PC-9 (cell line): ENCODE data around the gene NISCH. TPM values are rescaled to one million over a fixed set of nuclear protein-coding genes. Genes with fewer than 3 reads are reported as not detected.

ENCODE experiments used
- BruUV-seq: library from RNA; stranded (reverse); fragments of 400-500 nt; replicated peaks from 2 replicates; lab custom pipeline; 2021; lab: Mats Ljungman, UMichigan
- CTCF ChIA-PET: fragments of 300-600 bp; sonication (Branson Sonifier 250); formaldehyde crosslinking; loops from one replicate; lab custom pipeline; 2022; ENCODE audit warnings: antibody characterized with exemption; lab: Charles Lee
- POLR2A ChIA-PET: fragments of 300-600 bp; sonication (Branson Sonifier 250); formaldehyde crosslinking; loops from one replicate; lab custom pipeline; 2022; ENCODE audit warnings: antibody characterized with exemption; ENCODE audit not compliant: unreplicated experiment; lab: Charles Lee
- DNase-seq, 2 experiments: peaks; one replicate each; pipeline versions ENCODE4 v3.0.0 to v3.0.0-alpha.2; 2015 to 2022; ENCODE audit warnings: mixed read lengths in 1 of 2
- H2AFZ ChIP-seq: fragments of 200-600 bp; sonication (generic); 2 replicates; pipeline ENCODE4 v1.8.1; 2017; ENCODE audit warnings: antibody characterized with exemption
- H3F3A ChIP-seq: fragments of 200-600 bp; sonication (generic); 2 replicates; pipeline ENCODE4 v1.8.1; 2017; ENCODE audit warnings: antibody characterized with exemption, mild to moderate bottlenecking, low read depth; ENCODE audit not compliant: insufficient read depth
- H3K27ac ChIP-seq: fragments of 200-600 bp; sonication (generic); 2 replicates; pipeline ENCODE4 v1.6.1; 2016; ENCODE audit warnings: mixed run types
- H3K27me3 ChIP-seq: fragments of 200-600 bp; sonication (generic); 2 replicates; pipeline ENCODE4 v1.6.1; 2016; ENCODE audit warnings: low read depth, mixed run types; ENCODE audit not compliant: insufficient read depth
- H3K36me3 ChIP-seq: fragments of 200-600 bp; sonication (generic); 2 replicates; pipeline ENCODE4 v1.6.1; 2016; ENCODE audit warnings: low read depth, mixed run types
- H3K4me1 ChIP-seq: fragments of 200-600 bp; sonication (generic); replicated peaks from 2 replicates; pipeline ENCODE4 v1.6.1; 2016; ENCODE audit warnings: mixed run types; ENCODE audit not compliant: insufficient read depth
- H3K4me2 ChIP-seq: fragments of 200-600 bp; sonication (generic); 2 replicates; pipeline ENCODE4 v1.6.1; 2017; ENCODE audit warnings: mixed run types
- H3K4me3 ChIP-seq: fragments of 200-600 bp; sonication (generic); 2 replicates; pipeline ENCODE4 v1.6.1; 2016; ENCODE audit warnings: mixed run types
- H3K79me2 ChIP-seq: fragments of 200-600 bp; sonication (generic); 2 replicates; pipeline ENCODE4 v1.6.1; 2017; ENCODE audit warnings: low read depth, mixed run types
- H3K9me2 ChIP-seq: fragments of 200-600 bp; sonication (generic); 2 replicates; pipeline ENCODE4 v1.8.1; 2017; ENCODE audit warnings: mild to moderate bottlenecking; ENCODE audit not compliant: insufficient read depth
- H3K9me3 ChIP-seq: fragments of 200-600 bp; sonication (generic); 2 replicates; pipeline ENCODE4 v1.8.1; 2016; ENCODE audit warnings: low read depth; ENCODE audit not compliant: insufficient read depth
- H4K20me1 ChIP-seq: fragments of 200-600 bp; sonication (generic); 2 replicates; pipeline ENCODE4 v1.8.1; 2017; ENCODE audit not compliant: insufficient read depth
- CTCF ChIP-seq: fragments of 200-600 bp; sonication (generic); conservative IDR thresholded peaks from 2 replicates; pipeline ENCODE4 v1.6.1; 2017; ENCODE audit warnings: mixed run types, antibody characterized with exemption, mild to moderate bottlenecking, moderate library complexity
- EZH2 ChIP-seq: fragments of 200-600 bp; sonication (generic); IDR thresholded peaks from 2 replicates; pipeline ENCODE4 v1.8.0; 2017; ENCODE audit warnings: antibody characterized with exemption, low read depth
- intact Hi-C: fragments of 100-400 bp; cut with micrococcal nuclease; formaldehyde crosslinking; loops from one replicate; pipeline ENCODE4 v1.10.0; 2022; ENCODE audit not compliant: unreplicated experiment
- total RNA-seq: library from RNA; stranded (reverse); gene quantifications from 2 replicates; pipeline ENCODE4 v1.2.3, GENCODE V29; 2021

The NISCH gene
- total RNA-seq, 1 experiment from 2014 or later, result 66.1 TPM

- Histone ChIP-seq H3K27ac (no peak overlapping the region), H3F3A (peaks cover 5% of the 10 kb centered on the region; the same call in 1 of the 2 replicates), H3K79me2 (no peaks in the 10 kb centered on the region), H2AFZ (no peak overlapping the region), H4K20me1 (no peaks in the 10 kb centered on the region), H3K9me2 (no peaks in the 10 kb centered on the region), H3K27me3 (no peaks in the 10 kb centered on the region), H3K4me3 (no peak overlapping the region), H3K4me1 (no peaks in the 10 kb centered on the region; the same call in 1 of the 2 replicates), H3K36me3 (no peaks in the 10 kb centered on the region), H3K9me3 (no peaks in the 10 kb centered on the region), H3K4me2 (no peak overlapping the region)
- POLR2A ChIA-PET, result no interaction called here
- no peak for TF ChIP-seq CTCF
- no peak for TF ChIP-seq EZH2
- CTCF ChIA-PET, result no interaction called here
- no TSS peak for BruUV-seq
- intact Hi-C loops, result no loop called here
- no peak for DNase-seq
Observed at GRCh38 chr3:52520716-52521487, 65.5 kb downstream of the NISCH start.

GRCh38 chr3:52521488-52521824, 66.1 kb downstream of the NISCH start:
- no peaks in the 10 kb centered on the region for H3K9me2 ChIP-seq
- no TSS peak for BruUV-seq
- no peaks in the 10 kb centered on the region for H3K36me3 ChIP-seq
- no peaks in the 10 kb centered on the region for H3K9me3 ChIP-seq
- peaks cover 7% of the 10 kb centered on the region; the same call in 1 of the 2 replicates for H3F3A ChIP-seq
- H3K27ac ChIP-seq, result no peak overlapping the region
- H3K4me2 ChIP-seq, result no peak overlapping the region
- intact Hi-C loops, result no loop called here
- DNase-seq, result no peak
- TF ChIP-seq EZH2, result no peak
- TF ChIP-seq CTCF, result no peak
- no peaks in the 10 kb centered on the region for H4K20me1 ChIP-seq
- H3K4me3 ChIP-seq, result no peak overlapping the region
- CTCF ChIA-PET, result no interaction called here
- H3K27me3 ChIP-seq, result no peaks in the 10 kb centered on the region
- peaks cover under 1% of the 10 kb centered on the region; the same call in 1 of the 2 replicates for H3K4me1 ChIP-seq
- H2AFZ ChIP-seq, result no peak overlapping the region
- POLR2A ChIA-PET, result no interaction called here
- no peaks in the 10 kb centered on the region for H3K79me2 ChIP-seq

- Histone ChIP-seq H3K4me3 (no peak overlapping the region), H3F3A (peaks cover 7% of the 10 kb centered on the region; the same call in 1 of the 2 replicates), H3K79me2 (no peaks in the 10 kb centered on the region), H3K36me3 (no peaks in the 10 kb centered on the region), H3K4me1 (peaks cover 7% of the 10 kb centered on the region; the same call in 1 of the 2 replicates), H3K9me3 (no peaks in the 10 kb centered on the region), H3K9me2 (no peaks in the 10 kb centered on the region), H3K27me3 (no peaks in the 10 kb centered on the region), H2AFZ (no peak overlapping the region), H3K4me2 (no peak overlapping the region), H4K20me1 (no peaks in the 10 kb centered on the region), H3K27ac (no peak overlapping the region)
- CTCF ChIA-PET, result no interaction called here
- intact Hi-C loops, result no loop called here
- BruUV-seq, result no TSS peak
- POLR2A ChIA-PET, result no interaction called here
- TF ChIP-seq EZH2 (no peak), CTCF (no peak)
- DNase-seq, result no peak
Observed at GRCh38 chr3:52521881-52522650, 66.7 kb downstream of the NISCH start.
